GM19351 (cell line): ENCODE measurements around the gene UBN1.

Experiments used
- ATAC-seq: cut with Tn5 transposase; IDR thresholded peaks from one replicate; pipeline ENCODE4 v1.9.1; 2021; ENCODE audit warnings: mild to moderate bottlenecking, moderate library complexity; ENCODE audit not compliant: unreplicated experiment

UBN1 gene

DNA sequence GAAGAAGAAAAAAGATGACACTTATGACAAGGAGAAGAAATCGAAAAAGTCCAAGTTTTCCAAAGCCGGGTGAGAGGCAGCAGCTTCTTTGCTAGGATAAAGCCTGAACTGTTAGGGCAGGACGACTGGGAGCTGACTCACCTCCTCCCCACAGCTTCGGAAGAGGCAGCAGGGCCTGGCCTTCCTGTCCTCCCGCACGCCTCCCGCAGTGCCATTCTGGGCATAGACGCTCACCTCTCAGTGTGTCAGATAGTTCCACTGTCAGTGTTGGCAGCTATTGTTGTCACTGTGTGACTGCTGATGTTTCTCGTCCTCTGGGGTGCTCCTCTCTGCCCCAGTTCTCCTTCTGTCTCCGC lies 12.6 kb downstream of the UBN1 start:
- ATAC-seq, result no peak

DNA sequence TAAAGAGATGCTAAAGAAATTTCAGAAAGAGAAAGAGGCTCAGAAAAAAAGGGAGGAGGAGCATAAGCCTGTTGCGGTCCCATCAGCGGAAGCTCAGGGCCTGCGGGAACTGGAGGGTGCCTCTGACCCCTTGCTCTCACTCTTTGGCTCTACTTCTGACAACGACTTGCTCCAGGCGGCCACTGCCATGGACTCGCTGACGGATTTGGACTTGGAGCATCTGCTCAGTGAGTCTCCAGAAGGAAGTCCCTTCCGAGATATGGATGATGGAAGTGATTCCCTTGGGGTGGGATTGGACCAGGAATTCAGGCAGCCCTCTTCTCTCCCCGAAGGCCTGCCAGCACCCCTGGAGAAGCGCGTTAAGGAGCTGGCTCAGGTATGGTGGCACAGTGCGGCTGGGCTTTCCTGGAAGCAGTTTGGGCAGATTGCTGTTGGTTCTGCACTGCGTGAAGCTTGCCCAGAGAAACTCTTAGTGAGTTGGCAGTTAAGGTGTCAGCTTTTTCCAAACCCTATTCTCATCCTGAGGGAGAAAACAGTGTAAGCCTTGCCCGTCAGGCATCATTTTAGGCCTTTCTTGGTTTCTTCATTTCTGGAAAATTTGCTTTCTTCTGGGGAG lies 13.6 kb downstream of the UBN1 start:
- ATAC-seq, result no peak

DNA sequence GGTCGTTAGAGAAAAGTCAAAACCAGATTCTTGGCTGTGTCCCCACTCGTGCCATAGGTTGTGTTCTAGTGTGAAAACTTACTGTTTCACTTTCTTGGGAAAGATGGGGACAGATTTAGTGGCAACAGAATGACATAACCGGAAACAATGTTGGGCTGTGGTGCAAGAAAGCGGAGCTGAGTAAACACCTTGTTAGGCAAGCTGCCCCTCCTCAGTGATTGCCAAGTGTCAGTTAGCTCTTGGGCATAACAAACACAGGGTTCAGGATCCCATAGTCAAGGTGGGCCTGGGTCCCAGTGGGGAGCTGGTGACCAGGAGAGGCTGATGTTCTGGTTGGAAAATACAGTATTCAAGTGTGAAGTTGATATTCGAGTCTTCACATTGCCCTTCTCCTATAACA lies 15.4 kb downstream of the UBN1 start:
- ATAC-seq, result no peak

DNA sequence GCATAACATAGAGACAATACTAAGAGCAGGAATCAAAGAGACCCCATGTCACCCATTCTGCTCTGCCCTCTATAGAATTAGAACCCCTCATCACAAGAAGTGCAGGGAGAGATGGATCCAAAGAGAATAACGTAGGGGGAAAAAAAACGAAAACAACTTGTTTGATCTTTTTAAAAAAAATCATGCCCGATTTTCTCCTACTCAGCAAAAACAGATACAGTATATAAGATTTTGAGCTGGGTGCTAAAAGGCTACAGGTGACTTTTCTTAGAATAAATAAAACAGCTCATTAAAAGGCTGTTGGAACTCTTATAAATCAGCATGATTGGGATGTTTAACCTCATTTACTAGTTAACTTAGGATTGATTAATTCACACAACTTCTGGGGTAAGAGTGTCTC lies 17.4 kb downstream of the UBN1 start:
- ATAC-seq, result no peak

DNA sequence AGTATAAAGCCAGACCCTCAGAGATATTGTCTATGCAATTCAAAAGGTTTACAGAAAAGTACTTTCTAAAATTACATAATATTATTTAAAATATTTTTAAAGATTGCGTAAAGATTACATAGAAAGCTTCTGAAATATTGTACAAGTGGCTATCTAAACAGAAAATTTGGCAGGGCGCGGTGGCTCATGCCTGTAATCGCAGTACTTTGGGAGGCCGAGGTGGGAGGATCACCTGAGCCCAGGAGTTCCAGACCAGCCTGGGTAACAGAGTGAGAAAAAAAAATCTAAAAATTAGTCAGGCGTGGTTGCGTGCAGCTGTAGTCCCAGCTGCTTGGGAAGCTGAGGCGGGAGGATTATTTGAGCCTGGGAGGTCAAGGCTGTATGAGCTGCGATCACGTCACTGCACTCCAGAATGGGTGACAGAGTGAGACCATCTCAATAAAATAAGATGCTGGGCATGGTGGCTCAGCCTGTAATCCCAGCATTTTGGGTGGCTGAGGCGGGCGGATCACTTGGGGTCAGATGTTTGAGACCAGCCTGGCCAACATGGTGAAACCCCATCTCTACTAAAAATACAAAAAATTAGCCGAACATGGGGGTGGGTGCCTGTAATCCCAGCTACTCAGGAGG lies 18.1 kb downstream of the UBN1 start:
- no peak for ATAC-seq

DNA sequence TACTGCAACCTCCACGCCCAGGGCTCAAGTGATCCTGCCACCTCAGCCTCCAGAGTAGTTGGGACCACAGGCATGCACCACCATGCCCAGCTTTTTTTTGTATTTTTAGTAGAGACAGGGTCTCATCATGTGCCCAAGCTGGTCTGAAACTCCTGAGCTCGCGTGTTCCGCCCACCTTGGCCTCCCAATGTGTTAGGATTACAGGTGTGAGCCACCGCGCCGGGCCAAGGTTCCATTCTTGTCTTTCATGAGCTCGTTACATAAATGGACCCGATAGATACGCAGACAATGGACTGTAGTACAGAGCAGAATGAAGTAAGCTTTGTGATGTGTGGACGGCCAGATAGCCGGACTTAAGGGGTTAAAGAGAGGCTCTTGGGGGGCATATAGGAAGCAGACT lies 19.3 kb downstream of the UBN1 start:
- no peak for ATAC-seq

DNA sequence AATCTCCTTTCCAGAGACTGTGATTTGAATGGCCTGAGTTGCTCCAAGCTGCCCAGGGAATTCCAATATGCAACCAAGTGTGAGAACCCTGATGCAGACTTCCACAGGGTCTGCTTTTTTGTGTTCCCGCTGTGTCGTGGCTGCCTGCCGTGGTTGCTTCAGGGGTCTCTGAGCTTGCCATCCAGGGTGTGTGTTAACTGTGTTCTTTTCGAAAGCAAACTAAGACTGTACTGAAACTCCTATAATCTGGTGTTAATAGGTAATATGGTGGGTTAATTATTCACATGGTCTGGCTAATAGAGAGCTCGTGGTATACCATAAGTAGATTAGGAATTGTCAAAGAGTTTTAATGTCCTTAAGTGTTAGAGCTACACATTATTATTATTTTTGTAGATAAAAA lies 20.7 kb downstream of the UBN1 start:
- no peak for ATAC-seq

DNA sequence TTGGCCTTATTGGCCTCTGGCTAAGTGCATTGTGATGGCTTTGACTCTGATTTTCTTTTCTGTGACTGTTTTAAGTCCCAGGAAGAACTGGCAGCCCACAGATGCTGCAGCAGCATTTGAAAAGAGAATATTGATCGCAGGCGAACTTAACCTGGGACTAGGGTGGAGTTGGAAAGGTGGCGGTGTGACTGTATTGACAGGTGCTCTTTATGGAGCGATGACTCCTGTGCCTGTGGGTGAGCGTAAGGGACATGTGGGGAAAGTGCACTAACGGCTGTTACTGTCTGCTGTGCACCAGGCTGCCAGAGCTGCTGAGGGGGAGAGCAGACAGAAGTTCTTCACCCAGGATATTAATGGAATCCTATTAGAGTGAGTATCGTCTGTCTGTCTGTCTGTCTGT lies 21.3 kb downstream of the UBN1 start:
- no peak for ATAC-seq

DNA sequence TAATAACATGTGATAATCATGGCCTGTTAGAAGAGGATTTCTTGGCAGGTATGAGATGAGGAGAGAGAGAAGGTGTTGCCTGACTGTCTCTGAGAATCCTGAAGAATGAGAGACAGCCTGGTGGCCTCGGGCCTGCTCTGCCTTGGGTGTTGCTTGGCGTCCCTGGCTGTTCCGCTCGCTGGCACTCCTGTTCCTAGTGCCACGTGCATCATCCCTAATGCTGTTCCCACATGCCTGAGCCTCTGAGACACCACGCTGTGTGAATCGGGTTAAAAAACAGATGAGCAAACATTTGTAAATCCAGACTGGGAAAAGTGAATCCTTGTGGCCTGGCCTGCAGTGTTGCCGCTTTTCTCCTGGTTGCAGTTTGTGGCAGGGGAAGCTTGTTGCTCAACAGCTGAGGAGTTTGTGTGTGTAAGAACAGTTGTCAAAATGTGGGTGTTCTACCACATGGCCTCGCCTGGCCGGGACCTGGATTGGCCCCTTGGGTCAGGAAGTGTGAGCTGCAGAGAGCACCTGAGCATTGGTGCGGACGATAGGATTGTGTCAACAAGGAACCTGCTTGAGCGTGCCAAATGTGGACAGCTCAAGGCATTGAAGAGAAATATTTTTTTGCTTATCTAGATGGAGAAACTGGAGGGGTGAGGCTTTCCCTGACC lies 22.0 kb downstream of the UBN1 start:
- ATAC-seq, result no peak

DNA sequence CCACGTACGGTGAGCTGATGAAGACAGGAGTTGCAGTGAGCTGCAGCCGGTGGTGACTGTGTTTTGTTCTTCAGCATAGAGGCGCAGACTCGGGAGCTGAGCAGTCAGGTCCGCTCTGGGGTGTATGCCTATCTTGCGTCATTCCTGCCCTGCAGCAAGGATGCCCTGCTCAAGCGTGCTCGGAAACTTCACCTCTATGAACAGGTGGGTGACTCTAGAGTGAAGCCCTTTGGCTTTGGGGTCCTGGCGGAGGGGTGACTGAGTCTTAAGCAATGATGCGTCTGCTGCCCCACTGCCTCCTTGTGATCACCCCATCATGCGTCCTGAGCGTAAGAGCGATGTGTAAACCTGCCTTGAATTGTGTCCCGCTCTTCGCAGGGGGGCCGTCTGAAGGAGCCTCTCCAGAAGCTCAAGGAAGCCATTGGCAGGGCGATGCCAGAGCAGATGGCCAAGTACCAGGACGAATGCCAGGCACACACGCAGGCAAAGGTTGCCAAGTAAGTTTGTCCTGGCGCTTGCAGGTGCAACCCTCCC lies 22.9 kb downstream of the UBN1 start:
- ATAC-seq, result no peak

DNA sequence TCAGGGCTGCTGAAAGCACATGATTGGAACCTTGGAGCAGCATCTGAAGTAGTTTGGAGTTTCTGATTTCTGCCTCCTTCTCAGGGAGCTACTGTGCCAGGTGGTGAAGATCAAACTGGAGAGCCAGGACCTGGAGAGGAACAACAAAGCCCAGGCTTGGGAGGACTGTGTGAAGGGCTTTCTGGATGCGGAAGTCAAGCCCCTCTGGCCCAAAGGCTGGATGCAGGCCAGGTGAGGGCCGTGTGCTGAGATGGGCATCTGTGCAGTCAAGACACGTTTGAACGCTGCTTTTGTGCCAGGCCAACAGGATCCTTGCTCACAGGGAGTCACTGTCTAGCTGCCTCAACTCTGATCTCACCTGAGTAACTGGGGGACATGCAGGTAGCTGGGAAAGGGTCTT lies 23.8 kb downstream of the UBN1 start:
- no peak for ATAC-seq

DNA sequence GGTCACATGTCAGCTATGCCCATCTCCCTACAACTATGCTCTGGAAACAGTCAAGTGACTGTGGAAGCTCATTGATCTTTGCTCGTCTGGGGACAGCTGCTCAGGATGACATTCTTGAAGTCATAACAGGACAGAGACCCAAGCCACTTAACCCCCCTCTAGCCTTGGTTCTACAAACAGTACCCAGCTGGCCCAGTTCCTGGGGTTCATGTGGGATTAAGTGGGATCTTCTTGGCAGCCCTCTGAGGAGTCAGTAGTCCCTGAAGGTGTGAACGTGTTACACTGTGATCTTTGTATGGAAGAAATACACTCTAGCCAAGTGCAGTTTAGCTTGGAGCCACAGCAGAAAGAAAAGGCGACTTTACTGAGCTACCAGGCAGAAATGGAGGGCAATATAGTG lies 25.8 kb downstream of the UBN1 start:
- no peak for ATAC-seq

DNA sequence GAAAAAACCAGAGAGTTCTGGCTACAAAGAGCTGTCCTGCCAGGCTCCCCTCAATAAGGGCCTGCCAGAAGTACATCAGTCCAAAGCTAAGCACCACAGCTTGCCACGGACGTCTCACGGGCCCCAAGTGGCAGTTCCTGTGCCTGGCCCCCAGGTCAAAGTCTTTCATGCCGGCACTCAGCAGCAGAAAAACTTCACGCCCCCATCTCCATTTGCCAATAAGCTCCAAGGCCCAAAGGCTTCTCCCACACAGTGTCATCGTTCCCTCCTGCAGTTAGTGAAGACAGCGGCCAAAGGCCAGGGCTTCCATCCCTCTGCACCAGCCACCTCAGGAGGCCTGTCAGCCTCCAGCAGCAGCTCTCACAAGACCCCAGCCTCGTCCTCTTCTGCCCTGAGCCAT lies 27.4 kb downstream of the UBN1 start:
- no peak for ATAC-seq

DNA sequence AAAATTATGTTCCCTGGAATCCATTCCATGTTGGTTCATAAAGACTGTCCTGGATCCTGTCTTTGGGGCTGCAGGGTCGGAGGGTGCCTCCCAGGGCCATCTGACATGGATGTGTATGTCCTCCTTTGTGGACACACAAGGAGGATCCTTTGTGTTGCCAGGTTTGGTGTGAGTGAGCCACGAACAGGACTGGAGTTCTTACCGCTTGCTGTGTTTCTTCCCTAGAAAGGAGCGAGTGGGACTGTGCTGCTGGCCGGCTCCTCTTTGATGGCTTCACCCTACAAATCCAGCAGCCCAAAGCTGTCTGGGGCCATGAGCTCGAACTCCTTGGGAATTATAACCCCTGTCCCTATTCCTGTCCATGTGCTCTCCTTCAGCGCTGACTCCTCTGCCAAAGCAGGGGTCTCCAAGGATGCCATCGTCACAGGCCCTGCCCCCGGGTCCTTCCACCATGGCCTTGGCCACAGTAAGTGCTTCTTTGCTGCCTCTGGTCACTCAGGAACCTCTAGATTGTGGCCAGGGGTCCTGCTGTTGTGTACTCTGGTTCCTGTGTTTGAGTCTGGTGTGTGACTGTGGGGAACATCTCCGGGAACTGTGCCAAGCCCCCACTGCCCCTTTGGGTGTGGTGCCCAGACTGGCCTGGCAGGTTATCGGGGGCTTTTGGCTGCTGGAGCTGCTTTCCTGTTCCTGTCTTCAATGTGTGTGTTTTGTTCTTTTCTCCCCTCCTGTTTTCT lies 29.5 kb downstream of the UBN1 start:
- ATAC-seq, result no peak

DNA sequence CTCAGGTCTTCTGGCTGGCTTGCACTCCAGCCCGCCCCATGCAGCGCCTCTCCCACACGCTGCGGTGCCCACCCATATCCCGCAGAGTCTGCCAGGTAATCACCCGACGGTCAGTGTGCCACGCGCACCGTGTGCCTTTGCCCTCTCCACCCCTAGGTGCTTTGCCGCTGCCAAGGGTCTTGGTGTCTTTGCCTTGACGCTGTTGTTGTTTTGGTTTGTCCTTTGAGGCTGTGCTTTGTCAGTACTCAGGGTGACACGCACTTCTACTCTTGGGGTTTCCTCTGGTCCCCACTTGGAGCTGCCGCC lies 30.1 kb downstream of the UBN1 start:
- no peak for ATAC-seq

DNA sequence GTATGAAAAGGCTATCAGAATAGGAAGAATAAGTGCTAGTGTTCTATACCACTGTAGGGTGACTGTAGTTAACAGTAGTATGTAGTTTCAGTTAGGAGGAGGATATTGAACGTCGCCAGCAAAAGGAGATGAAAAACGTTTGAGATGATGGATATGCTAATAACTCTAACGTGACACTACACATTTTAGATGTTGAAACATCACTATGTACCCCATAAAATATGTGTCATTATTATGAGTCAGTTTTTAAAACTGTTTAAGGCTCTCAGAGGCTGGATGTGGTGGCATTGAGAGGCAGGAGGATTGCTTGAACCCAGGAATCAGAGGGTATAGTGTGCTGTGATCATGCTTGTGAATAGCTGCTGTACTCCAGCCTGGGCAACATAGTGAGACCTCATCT lies 31.8 kb downstream of the UBN1 start:
- ATAC-seq, result no peak

DNA sequence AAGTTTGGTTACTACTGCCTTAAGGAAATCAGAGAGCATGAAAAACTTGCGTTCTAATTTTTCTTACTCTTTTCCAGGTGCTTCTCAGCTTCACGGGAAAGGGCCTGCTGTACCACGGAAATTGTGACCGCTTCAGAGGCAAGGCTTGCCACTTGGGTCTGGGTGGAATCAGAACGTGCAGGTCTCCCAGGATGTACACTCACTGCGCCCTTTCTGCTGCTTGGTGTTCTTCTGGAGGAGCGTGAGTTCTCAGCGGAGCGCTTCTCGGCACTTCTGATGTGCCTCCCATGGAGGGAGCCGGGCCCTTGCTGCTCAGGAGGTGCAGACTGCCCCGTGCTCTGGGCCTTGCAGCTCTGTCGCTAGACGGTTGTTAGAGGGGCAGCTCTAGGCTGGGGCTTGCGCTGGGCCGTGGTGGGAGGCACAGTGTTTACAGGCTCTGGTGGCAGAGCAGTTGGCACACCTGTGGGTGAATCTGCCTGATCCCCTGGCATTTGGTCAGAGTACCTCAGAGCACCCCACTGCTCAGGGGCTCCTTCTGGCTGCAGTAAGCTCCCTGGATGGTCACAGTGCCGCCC lies 32.8 kb downstream of the UBN1 start:
- ATAC-seq, result no peak

DNA sequence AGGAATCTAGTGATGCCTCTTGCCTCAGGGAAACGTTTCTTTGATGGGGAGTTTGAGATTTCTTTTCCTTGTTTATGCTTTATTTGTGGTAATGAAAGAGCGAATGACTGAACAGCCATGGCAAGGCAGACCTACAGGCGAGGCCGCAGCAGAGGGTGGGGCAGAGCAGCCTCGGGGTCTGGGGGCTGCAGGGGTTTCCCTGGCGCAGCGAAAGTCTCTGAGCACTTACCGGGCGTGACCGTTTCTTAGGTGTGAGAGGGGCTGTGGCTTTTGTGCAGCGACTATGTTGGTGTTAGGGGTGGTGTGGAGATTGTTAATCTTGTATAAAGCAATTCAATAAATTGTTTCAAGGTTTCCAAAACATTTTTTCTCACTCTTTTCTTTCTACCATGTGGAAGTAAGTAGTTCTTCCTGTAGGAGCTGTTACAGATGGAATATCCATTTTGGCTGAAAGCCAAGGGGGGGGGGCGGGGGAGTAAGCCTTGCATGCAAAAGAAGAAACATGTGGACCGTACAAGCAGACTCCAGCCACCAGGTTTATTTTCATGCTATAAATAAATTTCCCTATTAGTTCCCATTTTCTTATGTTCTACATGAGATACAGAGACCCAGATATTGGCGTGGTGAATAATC lies 34.8 kb downstream of the UBN1 start:
- no peak for ATAC-seq

DNA sequence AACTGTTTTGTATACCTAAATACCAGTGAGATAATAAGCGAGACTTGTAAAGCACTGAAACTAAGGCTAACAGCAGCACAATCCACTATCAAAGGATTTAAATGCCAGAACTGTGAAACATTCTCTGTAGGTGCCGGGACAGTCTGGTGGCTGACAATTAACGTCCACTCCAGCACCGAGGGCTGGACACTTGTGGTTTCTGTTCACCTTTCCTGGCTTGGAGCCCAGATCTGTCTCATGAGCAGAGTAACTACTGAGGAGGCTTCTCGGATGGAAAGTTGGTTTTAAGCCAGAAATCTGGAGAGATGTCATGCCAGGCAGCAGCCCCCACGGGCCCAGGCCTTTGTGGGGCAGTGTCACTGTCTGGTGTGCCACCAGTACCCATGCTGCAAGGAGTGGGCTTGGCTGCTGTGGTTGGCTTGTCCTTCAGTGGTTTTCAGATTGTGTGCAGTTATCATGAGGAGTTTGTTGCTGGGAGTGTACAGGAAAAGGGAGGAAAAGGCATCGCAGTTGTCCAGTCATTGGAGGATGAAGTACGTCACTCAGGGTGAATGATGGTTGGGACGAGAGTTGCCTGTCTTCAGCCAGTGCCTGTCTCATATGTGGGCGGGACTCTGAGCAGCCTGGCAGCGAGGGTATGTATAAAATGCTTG lies 35.5 kb downstream of the UBN1 start:
- ATAC-seq, result no peak

DNA sequence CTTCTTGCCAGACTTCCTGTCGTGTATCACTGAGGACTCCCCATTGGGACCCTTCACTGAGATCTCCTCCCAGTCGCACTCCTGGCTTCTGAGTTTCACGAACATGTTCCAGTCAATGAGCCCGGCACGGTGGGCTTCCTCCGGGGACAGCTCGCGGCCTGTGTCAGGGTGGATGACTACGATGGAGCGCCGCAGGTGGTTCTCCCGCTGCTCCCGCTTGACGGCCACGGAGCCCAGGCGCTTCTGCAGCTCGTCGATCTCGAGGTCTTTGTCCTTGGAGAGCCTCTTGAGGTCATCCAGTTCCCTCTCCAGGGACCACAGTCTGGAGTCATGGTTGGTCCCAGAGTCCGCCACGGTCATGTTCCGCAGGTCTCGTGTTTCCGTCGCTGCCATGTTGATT lies 36.2 kb downstream of the UBN1 start:
- no peak for ATAC-seq

DNA sequence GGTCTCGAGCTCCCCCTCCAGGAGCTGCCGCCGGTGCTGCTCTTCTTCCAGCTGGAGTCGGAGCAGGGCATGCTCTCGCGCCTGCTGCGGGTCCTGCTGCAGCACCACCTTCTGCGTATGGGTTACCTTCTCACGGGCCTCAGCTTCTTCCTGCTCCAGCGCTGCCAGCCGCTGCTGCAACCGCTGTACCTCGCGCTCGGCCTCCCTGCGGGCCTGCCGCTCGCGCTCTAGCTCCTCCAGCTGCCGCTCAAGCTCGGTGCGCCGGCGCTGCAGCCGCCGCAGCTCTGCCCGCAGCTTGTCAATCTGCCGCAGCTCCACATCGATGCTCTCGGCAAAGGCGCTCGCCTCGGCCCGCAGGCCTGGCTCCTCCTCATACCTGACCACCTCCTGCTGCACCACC lies 36.9 kb downstream of the UBN1 start:
- ATAC-seq, result no peak
